PC-9 (cell line): ENCODE results near the gene ADCK2. TPM values are rescaled to one million over a fixed set of nuclear protein-coding genes. Genes with fewer than 3 reads are reported as not detected.

Source experiments
- BruUV-seq: library from RNA; stranded (reverse); fragments of 400-500 nt; replicated peaks from 2 replicates; lab custom pipeline; 2021; lab: Mats Ljungman, UMichigan
- CTCF ChIA-PET: fragments of 300-600 bp; sonication (Branson Sonifier 250); formaldehyde crosslinking; loops from one replicate; lab custom pipeline; 2022; ENCODE audit warnings: antibody characterized with exemption; lab: Charles Lee
- POLR2A ChIA-PET: fragments of 300-600 bp; sonication (Branson Sonifier 250); formaldehyde crosslinking; loops from one replicate; lab custom pipeline; 2022; ENCODE audit warnings: antibody characterized with exemption; ENCODE audit not compliant: unreplicated experiment; lab: Charles Lee
- DNase-seq, 2 experiments: peaks; one replicate each; pipeline versions ENCODE4 v3.0.0 to v3.0.0-alpha.2; 2015 to 2022; ENCODE audit warnings: mixed read lengths in 1 of 2
- H2AFZ ChIP-seq: fragments of 200-600 bp; sonication (generic); 2 replicates; pipeline ENCODE4 v1.8.1; 2017; ENCODE audit warnings: antibody characterized with exemption
- H3F3A ChIP-seq: fragments of 200-600 bp; sonication (generic); 2 replicates; pipeline ENCODE4 v1.8.1; 2017; ENCODE audit warnings: antibody characterized with exemption, mild to moderate bottlenecking, low read depth; ENCODE audit not compliant: insufficient read depth
- H3K27ac ChIP-seq: fragments of 200-600 bp; sonication (generic); 2 replicates; pipeline ENCODE4 v1.6.1; 2016; ENCODE audit warnings: mixed run types
- H3K27me3 ChIP-seq: fragments of 200-600 bp; sonication (generic); 2 replicates; pipeline ENCODE4 v1.6.1; 2016; ENCODE audit warnings: low read depth, mixed run types; ENCODE audit not compliant: insufficient read depth
- H3K36me3 ChIP-seq: fragments of 200-600 bp; sonication (generic); 2 replicates; pipeline ENCODE4 v1.6.1; 2016; ENCODE audit warnings: low read depth, mixed run types
- H3K4me1 ChIP-seq: fragments of 200-600 bp; sonication (generic); replicated peaks from 2 replicates; pipeline ENCODE4 v1.6.1; 2016; ENCODE audit warnings: mixed run types; ENCODE audit not compliant: insufficient read depth
- H3K4me2 ChIP-seq: fragments of 200-600 bp; sonication (generic); 2 replicates; pipeline ENCODE4 v1.6.1; 2017; ENCODE audit warnings: mixed run types
- H3K4me3 ChIP-seq: fragments of 200-600 bp; sonication (generic); 2 replicates; pipeline ENCODE4 v1.6.1; 2016; ENCODE audit warnings: mixed run types
- H3K79me2 ChIP-seq: fragments of 200-600 bp; sonication (generic); 2 replicates; pipeline ENCODE4 v1.6.1; 2017; ENCODE audit warnings: low read depth, mixed run types
- H3K9me2 ChIP-seq: fragments of 200-600 bp; sonication (generic); 2 replicates; pipeline ENCODE4 v1.8.1; 2017; ENCODE audit warnings: mild to moderate bottlenecking; ENCODE audit not compliant: insufficient read depth
- H3K9me3 ChIP-seq: fragments of 200-600 bp; sonication (generic); 2 replicates; pipeline ENCODE4 v1.8.1; 2016; ENCODE audit warnings: low read depth; ENCODE audit not compliant: insufficient read depth
- H4K20me1 ChIP-seq: fragments of 200-600 bp; sonication (generic); 2 replicates; pipeline ENCODE4 v1.8.1; 2017; ENCODE audit not compliant: insufficient read depth
- EZH2 ChIP-seq: fragments of 200-600 bp; sonication (generic); IDR thresholded peaks from 2 replicates; pipeline ENCODE4 v1.8.0; 2017; ENCODE audit warnings: antibody characterized with exemption, low read depth
- intact Hi-C: fragments of 100-400 bp; cut with micrococcal nuclease; formaldehyde crosslinking; loops from one replicate; pipeline ENCODE4 v1.10.0; 2022; ENCODE audit not compliant: unreplicated experiment
- total RNA-seq: library from RNA; stranded (reverse); gene quantifications from 2 replicates; pipeline ENCODE4 v1.2.3, GENCODE V29; 2021
- TF ChIP-seq, protein P1 (sequence below): fragments of 200-600 bp; sonication (generic); conservative IDR thresholded peaks from 2 replicates; pipeline ENCODE4 v1.6.1; 2017; ENCODE audit warnings: mixed run types, antibody characterized with exemption, mild to moderate bottlenecking, moderate library complexity

Gene ADCK2
- total RNA-seq, 1 experiment from 2014 or later: 35.3 TPM

GRCh38 chr7:140684066-140684950 is 11.6 kb downstream of the ADCK2 start:
- ChIA-PET POLR2A (no interaction called here), CTCF (no interaction called here)
- Histone ChIP-seq H2AFZ (no peak overlapping the region), H3K27me3 (no peaks in the 10 kb centered on the region), H3K9me2 (no peaks in the 10 kb centered on the region), H3K27ac (no peak overlapping the region), H4K20me1 (0 out of 2 replicates have a peak, but pooled peaks cover 2% of the 10 kb centered on the region), H3K4me3 (no peak overlapping the region), H3K4me2 (no peak overlapping the region), H3K4me1 (no peaks in the 10 kb centered on the region), H3K79me2 (no peaks in the 10 kb centered on the region), H3K9me3 (no peaks in the 10 kb centered on the region), H3K36me3 (0 out of 2 replicates have a peak, but pooled peaks cover 12% of the 10 kb centered on the region), H3F3A (no peaks in the 10 kb centered on the region)
- TF ChIP-seq EZH2: no peak
- TF ChIP-seq, protein P1, sequence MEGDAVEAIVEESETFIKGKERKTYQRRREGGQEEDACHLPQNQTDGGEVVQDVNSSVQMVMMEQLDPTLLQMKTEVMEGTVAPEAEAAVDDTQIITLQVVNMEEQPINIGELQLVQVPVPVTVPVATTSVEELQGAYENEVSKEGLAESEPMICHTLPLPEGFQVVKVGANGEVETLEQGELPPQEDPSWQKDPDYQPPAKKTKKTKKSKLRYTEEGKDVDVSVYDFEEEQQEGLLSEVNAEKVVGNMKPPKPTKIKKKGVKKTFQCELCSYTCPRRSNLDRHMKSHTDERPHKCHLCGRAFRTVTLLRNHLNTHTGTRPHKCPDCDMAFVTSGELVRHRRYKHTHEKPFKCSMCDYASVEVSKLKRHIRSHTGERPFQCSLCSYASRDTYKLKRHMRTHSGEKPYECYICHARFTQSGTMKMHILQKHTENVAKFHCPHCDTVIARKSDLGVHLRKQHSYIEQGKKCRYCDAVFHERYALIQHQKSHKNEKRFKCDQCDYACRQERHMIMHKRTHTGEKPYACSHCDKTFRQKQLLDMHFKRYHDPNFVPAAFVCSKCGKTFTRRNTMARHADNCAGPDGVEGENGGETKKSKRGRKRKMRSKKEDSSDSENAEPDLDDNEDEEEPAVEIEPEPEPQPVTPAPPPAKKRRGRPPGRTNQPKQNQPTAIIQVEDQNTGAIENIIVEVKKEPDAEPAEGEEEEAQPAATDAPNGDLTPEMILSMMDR: no peak
- intact Hi-C loops: no loop called here
- DNase-seq: peak in 1 of 2 experiments; percentile 25
- BruUV-seq: no TSS peak

DNA sequence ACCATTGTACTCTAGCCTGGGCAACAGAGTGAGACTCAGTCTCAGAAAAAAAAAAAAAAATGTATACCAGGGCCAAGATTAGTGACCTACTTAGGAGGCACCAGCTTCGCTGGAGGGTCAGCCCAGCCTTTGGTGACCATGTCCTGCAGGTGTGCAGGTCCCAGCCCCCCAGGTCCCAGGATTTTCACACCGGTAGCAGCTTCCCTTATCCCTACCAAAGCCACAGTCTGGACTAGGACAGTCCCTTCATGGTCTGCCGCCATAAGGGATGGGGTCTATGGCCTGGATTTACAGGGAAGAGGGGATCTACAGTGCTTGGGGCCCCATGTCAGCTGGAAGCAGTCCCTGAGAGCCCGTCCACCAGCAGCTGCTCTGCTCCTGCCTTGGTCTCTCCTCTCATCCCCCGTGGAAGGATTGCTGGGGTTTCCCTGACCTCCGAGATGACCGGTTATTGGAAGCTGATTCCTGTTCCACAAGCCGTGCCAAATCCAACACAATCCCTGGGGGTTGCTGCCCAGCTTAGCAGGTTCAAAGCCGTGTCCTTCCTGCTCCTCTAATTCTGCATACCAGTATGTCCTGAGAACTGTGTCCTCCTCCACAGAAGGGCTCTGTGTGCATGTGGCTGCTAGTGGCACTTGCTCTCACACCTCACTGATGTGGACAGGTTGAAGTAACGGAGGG is 12.8 kb downstream of the ADCK2 start:
- no peaks in the 10 kb centered on the region for H3K9me2 ChIP-seq
- H2AFZ ChIP-seq: no peak overlapping the region
- POLR2A ChIA-PET: interaction anchor here (0.6 kb wide), 1 partner anchor 41 kb away, joined by 7 read pairs; no protein-coding TSS in a partner anchor
- no peaks in the 10 kb centered on the region for H3F3A ChIP-seq
- no peak overlapping the region for H3K4me2 ChIP-seq
- DNase-seq: peak in 1 of 2 experiments; percentile 28
- no TSS peak for BruUV-seq
- H3K4me1 ChIP-seq: no peaks in the 10 kb centered on the region
- intact Hi-C loops: no loop called here
- CTCF ChIA-PET: no interaction called here
- H3K9me3 ChIP-seq: no peaks in the 10 kb centered on the region
- TF ChIP-seq, protein P1: no peak
- no peak for TF ChIP-seq EZH2
- 0 out of 2 replicates have a peak, but pooled peaks cover 1% of the 10 kb centered on the region for H4K20me1 ChIP-seq
- 0 out of 2 replicates have a peak, but pooled peaks cover 6% of the 10 kb centered on the region for H3K36me3 ChIP-seq
- H3K79me2 ChIP-seq: no peaks in the 10 kb centered on the region
- no peak overlapping the region for H3K4me3 ChIP-seq
- H3K27ac ChIP-seq: no peak overlapping the region
- H3K27me3 ChIP-seq: no peaks in the 10 kb centered on the region

DNA sequence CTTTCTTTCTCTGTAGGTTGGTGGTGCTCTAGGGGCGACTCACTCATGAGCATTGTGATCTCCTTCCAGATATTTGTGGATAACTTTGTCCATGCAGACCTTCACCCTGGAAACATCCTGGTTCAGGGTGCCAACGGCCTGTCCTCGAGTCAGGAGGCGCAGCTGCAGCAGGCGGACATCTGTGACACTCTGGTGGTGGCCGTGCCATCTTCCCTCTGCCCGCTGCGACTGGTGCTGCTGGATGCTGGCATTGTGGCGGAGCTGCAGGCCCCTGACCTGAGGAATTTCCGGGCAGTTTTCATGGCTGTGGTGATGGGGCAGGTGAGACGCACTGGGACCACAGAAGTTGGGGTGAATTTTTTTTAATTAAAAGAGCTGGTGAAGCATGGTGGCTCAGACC is 14.2 kb downstream of the ADCK2 start:
- H3F3A ChIP-seq: no peaks in the 10 kb centered on the region
- no peaks in the 10 kb centered on the region for H3K9me2 ChIP-seq
- no peak overlapping the region for H3K4me3 ChIP-seq
- H3K27me3 ChIP-seq: no peaks in the 10 kb centered on the region
- ChIA-PET POLR2A (interaction anchor here (0.5 kb wide), 1 partner anchor 397 kb away, joined by 3 read pairs; no protein-coding TSS in a partner anchor), CTCF (interaction anchor here (0.6 kb wide), 1 partner anchor 1734 kb away, joined by 13 read pairs; no protein-coding TSS in a partner anchor)
- H3K4me1 ChIP-seq: no peaks in the 10 kb centered on the region
- H3K4me2 ChIP-seq: no peak overlapping the region
- no peaks in the 10 kb centered on the region for H3K9me3 ChIP-seq
- H2AFZ ChIP-seq: no peak overlapping the region
- H4K20me1 ChIP-seq: no peaks in the 10 kb centered on the region
- no TSS peak for BruUV-seq
- no peaks in the 10 kb centered on the region for H3K79me2 ChIP-seq
- TF ChIP-seq, protein P1: no peak
- no peak for TF ChIP-seq EZH2
- no peak for DNase-seq
- no peak overlapping the region for H3K27ac ChIP-seq
- intact Hi-C loops: no loop called here
- H3K36me3 ChIP-seq: 0 out of 2 replicates have a peak, but pooled peaks cover 4% of the 10 kb centered on the region
